KOPT-K1 (cell line): ENCODE measurements around the gene NANOS2.
"Not testable (repeated sequence)": the region's sequence is repeated elsewhere in the genome, so short reads cannot be mapped to it uniquely, and the experiment has no call there.

Source experiments
- H3K27ac ChIP-seq: fragments of 200-600 bp; sonication (generic); 2 replicates; pipeline ENCODE4 v1.5.1; 2016; ENCODE audit warnings: antibody characterized with exemption, mild to moderate bottlenecking, low read depth, low read length; ENCODE audit not compliant: poor library complexity, severe bottlenecking
- H3K36me3 ChIP-seq: fragments of 200-600 bp; sonication (generic); 2 replicates; pipeline ENCODE4 v1.5.1; 2017; ENCODE audit warnings: antibody characterized with exemption, mild to moderate bottlenecking, low read length, moderate library complexity; ENCODE audit not compliant: insufficient read depth
- H3K9me3 ChIP-seq: fragments of 200-600 bp; sonication (generic); 2 replicates; pipeline ENCODE4 v1.5.1; 2017; ENCODE audit warnings: antibody characterized with exemption, low read length, mild to moderate bottlenecking; ENCODE audit not compliant: insufficient read depth, poor library complexity, severe bottlenecking

The NANOS2 gene

DNA sequence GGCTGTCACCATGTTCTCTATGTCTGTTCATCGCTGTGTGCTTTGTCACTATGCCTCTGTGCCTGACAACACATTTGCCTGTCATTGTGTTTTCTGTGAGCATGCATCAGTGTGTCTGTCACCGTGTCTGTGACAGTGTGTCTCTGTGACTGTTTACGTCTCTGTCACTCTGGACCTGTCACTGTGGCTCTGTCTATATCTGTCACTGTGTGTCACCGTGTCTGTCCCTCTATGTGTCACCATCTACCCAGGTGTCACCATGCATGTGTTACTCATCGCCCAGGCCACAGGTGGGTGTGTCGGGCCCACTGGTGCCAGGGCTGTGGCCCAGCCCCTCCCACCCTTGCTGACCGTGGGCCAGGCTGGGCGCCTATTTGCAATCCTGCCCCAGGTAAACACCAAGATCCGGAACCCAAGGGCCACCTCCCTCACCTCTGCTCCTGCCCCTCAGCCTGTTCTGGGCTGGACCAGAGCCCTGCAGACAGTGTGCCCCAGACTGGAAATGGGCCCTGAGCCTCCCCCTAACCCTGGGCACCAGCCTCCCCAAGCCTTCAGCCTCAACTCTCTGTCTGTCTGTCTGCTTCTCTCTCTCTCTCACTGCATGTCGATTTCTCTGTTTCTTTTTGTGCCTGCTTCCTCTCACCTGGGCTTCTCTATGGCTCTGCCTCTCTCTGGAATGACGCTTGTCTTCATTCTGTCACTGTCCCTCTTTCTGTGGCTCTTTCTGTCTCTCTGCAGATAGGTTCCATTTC is 36.4 kb downstream of the NANOS2 start:
- no peak overlapping the region for H3K27ac ChIP-seq
- no peaks in the 10 kb centered on the region for H3K9me3 ChIP-seq
- H3K36me3 ChIP-seq, result peaks cover 7% of the 10 kb centered on the region; the same call in 1 of the 2 replicates

DNA sequence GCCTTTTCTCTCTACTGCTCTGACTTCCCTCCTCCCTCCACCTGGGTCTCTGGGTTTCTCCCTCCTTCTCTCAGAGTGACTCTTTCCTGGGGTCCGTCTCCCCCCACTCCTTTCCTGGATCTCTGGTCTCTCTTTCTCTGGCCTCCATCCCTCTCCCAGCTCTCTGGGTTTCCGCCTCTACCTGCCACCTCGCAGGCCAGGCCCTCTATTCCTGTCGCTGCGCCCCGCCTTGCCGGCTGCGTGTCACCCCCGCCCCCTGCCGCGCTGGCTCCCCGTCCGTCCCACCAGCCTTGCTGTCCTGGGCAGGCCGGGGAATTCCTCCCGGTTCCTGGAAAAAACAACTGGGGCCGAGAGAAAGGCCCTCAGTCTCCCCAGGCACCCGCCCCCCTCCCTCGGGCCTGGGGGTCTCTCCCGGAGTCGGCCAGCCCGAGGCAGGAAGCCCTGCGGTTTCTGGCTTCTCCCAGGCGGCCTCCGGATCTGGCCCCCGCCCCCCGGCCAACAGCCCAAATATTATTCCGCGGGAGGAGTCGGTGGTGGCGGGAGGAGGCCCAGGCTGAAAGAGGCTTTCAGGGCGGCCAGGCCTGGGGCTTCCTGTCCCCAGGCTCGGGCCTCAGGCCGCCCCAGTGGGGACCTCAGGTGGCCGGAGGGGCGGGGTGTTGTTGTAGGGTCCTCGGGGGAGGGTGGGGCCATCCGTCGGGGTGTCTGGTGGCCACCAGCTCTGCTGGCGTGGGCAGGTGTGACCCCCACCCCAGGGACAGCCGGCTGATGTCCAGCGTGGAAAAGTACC is 38.0 kb downstream of the NANOS2 start:
- Histone ChIP-seq H3K36me3 (no peaks in the 10 kb centered on the region), H3K27ac (no peak overlapping the region), H3K9me3 (no peaks in the 10 kb centered on the region)

DNA sequence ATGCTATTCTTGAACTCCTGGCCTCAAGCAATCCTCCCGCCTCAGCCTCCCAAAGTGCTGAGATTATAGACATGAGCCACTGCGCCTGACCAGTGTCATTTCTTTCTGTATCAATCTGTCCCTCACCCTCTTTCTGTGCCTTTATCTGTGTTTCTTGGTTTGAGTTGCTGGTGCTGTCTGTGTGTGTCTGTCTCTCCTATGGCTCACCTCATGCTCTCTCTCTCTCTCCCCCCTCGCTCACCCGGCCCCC is 38.5 kb downstream of the NANOS2 start:
- H3K27ac ChIP-seq, result no peak overlapping the region
- no peaks in the 10 kb centered on the region for H3K36me3 ChIP-seq
- no peaks in the 10 kb centered on the region for H3K9me3 ChIP-seq

DNA sequence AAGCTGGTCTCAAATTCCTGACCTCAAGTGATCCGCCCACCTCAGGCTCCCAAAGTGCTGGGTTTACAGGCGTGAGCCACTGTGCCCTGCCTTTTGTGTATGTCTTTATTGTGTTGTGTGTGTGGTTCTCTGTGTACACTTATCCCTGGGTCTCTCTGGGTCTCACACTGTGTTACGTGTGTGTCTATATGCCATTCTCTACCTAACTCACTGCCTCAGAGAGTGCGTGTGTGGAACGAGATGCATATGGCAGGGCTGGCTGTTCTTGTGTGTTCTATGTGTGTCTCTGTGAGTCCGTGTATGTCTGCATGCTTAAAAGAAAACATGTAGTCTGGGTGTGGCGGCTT is 40.0 kb downstream of the NANOS2 start:
- Histone ChIP-seq H3K36me3 (no peaks in the 10 kb centered on the region), H3K9me3 (no peaks in the 10 kb centered on the region), H3K27ac (no peak overlapping the region)

DNA sequence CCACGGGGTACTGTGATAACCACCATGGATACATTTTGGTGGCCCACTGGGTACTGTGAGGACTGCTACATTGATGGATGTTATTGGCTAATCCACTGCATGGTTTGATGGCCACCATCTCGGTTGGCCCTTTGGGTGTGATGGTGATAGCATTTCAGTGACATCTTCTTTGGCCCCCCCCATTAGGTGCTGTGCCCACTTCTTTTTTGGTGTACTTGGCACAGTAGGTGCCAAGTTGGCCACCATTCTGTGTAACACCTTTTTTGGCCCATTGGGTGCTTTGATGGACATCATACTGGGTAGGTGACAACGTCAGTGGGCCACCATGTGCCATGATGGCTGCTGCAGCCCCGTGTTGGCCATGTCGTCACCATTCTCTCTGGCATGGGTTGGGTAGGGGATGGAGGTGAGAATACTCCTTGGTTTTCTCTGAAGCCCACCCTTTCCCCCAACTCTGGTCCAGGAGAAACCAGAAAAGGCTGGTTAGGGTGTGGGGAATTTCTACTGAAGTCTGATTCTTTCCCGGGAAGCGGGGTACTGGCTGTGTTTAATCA is 41.3 kb downstream of the NANOS2 start:
- H3K27ac ChIP-seq, result no peak overlapping the region
- no peaks in the 10 kb centered on the region for H3K9me3 ChIP-seq
- no peaks in the 10 kb centered on the region for H3K36me3 ChIP-seq

DNA sequence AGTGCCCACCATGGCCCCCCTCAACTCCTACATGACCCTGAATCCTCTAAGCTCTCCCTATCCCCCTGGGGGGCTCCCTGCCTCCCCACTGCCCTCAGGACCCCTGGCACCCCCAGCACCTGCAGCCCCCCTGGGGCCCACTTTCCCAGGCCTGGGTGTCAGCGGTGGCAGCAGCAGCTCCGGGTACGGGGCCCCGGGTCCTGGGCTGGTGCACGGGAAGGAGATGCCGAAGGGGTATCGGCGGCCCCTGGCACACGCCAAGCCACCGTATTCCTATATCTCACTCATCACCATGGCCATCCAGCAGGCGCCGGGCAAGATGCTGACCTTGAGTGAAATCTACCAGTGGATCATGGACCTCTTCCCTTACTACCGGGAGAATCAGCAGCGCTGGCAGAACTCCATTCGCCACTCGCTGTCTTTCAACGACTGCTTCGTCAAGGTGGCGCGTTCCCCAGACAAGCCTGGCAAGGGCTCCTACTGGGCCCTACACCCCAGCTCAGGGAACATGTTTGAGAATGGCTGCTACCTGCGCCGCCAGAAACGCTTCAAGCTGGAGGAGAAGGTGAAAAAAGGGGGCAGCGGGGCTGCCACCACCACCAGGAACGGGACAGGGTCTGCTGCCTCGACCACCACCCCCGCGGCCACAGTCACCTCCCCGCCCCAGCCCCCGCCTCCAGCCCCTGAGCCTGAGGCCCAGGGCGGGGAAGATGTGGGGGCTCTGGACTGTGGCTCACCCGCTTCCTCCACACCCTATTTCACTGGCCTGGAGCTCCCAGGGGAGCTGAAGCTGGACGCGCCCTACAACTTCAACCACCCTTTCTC is 42.3 kb downstream of the NANOS2 start:
- Histone ChIP-seq H3K27ac (no peak overlapping the region), H3K36me3 (no peaks in the 10 kb centered on the region), H3K9me3 (no peaks in the 10 kb centered on the region)

DNA sequence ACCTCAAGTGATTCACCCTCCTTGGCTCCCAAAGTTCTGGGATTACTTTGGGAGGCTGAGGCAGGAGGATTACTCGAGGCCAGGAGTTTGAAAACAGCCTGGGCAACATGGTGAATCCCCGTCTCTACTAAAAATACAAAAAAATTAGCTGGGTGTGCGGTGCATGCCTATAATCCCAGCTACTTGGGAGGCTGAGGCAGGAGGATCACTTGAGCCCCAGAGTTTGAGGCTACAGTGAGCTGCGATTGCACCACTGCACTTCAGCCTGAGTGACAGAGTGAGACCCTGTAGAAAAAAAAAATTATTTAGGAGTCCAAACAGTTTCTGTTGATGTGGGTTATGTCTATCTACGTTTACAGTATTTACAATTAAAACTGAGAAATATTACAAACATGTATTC is 43.8 kb downstream of the NANOS2 start:
- H3K9me3 ChIP-seq, result no peaks in the 10 kb centered on the region
- H3K36me3 ChIP-seq, result no peaks in the 10 kb centered on the region
- H3K27ac ChIP-seq, result no peak overlapping the region

DNA sequence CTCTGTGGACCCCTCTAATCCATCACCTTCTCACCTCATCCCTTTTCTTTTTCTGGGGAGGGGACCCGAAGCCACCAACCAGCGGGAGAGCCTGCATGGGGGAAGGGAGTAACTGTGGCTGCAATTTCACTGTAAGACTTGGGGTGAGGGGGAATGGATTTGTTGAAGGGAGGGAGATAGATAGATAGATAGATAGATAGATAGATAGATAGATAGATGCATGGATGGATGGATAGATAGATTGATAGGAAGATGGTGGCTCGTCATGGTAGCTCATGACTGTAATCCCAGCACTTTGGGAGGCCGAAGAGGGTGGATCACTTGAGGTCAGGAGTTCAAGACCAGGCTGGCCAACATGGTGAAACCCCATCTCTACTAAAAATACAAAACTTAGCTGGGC is 47.3 kb downstream of the NANOS2 start:
- H3K36me3 ChIP-seq, H3K27ac ChIP-seq, H3K9me3 ChIP-seq: not testable (repeated sequence)

DNA sequence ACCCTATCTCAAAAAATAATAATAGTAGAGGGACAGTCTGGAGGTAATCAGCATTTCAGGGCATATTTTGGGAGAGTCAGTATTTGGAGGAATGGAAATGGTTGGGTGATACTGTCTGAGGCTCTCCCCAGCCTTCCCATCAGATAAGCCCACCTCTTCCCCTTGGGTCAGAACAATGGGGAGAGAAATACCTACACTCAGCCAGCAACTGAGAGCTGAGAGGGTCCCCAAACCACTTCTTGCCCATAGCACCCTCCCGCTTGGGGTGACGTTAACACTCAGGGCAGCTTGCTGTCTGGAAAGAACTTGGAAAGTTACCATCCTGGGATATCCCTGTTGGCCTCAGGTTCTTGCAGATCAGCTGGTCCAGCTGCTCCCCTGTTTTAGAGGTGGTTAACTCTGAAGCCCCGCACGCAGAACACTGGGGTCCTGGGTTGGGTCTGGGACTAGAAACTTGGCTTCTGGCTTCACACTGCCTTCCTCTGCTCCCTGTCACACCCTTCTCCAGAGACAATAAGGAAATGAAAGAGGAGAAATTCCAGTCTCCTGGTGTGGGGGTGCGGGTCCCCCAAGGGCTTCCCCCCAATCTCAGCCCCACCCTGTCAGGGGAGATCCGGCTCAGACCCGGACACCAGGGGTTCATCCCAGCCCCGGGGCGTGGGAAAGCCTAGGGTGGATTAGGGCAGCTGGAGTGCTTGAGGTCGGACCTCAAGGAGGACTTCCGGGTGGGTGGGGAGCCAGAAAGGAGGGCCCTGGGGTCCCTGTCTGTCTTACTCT is 48.0 kb downstream of the NANOS2 start:
- Histone ChIP-seq H3K36me3 (no peaks in the 10 kb centered on the region), H3K27ac (no peak overlapping the region), H3K9me3 (no peaks in the 10 kb centered on the region)

DNA sequence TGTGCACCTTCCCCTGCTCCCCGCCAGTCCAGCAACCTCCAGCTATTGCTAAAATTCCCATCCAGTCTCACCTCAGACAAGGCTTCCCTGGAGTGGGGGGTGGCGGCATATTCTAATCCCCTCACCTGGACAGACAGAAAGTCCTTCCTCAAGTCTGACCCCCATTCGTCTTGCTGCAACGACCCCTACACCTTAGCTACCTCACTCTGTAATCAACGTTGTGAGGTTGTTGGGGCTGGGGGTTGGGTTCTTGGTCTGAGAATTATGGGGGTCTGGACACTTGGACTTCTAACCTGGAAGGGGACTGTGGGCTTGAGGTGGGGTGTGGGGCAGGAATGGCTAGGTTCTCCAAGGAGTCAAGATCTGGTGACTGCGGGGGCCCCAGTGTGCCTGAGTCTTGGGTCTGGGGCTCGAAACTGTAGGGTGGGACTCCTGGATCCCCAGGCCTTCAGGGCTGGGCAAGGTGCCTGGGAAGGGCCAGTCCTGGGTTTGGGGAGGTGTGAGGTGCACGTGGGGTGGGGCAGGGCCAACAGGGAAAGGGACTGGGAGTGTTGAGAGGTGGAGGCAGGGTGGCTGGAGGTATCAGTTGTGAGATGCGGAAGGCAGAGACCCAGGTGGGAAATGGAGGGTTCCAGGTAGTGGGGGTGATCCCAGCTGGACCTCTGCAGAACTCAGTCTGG is 49.2 kb downstream of the NANOS2 start:
- H3K9me3 ChIP-seq, result no peaks in the 10 kb centered on the region
- peaks cover 10% of the 10 kb centered on the region; the same call in 1 of the 2 replicates for H3K36me3 ChIP-seq
- H3K27ac ChIP-seq, result no peak overlapping the region

DNA sequence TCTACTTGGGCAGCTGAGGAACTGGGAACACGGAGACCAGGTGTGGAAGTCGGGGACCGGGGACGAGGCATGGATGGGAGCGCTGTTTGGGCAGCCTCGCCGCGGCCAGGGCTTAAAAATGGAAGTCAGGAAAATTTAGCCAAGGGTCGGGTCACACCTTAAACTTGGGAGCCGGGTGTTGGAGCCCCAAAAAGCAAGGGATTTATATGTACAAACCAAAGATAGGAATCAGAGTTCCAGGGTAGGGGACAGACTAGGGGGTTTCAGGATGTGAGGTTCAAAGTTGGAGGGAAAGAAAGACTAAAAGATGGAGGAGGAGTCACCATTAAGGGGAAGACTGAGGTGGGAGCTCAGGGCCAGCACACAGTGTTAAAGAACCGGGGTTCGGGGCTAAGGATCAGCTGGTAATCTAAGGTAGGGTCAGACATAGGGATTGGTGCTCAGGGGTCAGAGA is 49.9 kb downstream of the NANOS2 start:
- Histone ChIP-seq H3K9me3 (no peaks in the 10 kb centered on the region), H3K27ac (no peak overlapping the region), H3K36me3 (peaks cover 16% of the 10 kb centered on the region)

DNA sequence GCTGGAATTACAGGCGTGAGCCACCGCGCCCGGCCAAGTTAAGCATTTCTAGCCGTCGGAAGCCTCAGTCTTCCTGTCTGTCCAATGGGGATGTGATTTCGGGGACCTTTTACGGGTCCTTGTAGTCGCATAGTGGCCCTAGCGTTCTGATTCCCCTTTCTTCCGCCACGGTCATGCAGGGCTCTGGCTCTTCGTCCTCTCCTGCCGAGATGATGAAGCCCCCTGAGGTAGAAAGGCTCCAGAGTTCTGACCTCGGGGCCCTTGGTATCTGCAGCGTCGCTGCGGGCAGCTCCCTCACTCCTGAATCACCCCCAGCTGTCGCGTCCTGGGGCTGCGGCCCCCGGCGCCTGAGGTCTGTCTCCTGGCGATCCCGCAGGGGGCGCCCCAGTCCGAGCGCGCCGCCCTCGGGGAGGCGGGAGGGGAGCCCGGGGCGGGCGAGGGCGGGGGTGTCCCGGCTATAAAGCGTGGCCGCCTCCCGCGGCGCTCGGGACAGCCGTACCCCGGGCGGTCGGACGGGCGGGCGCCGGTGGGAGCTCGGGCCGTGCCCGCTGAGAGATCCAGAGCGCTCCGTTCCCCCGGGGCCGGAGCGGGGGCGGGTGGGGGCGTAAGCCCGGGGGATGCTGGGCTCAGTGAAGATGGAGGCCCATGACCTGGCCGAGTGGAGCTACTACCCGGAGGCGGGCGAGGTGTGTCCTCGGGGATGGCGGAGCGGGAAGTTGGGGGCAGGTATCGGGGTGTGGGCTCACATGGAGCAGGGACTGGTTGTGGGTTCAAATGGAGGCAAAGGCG is 50.5 kb downstream of the NANOS2 start, which contains the start of gene FOXA3:
Gene FOXA3 (plus strand): TSS at position 487 of the 789 bp plus-strand sequence. CDS start 131 bp downstream, at position 618.
- Histone ChIP-seq H3K36me3 (peaks cover 23% of the 10 kb centered on the region), H3K27ac (no peak within 1 kb of the TSS), H3K9me3 (no peaks in the 10 kb centered on the region)

DNA sequence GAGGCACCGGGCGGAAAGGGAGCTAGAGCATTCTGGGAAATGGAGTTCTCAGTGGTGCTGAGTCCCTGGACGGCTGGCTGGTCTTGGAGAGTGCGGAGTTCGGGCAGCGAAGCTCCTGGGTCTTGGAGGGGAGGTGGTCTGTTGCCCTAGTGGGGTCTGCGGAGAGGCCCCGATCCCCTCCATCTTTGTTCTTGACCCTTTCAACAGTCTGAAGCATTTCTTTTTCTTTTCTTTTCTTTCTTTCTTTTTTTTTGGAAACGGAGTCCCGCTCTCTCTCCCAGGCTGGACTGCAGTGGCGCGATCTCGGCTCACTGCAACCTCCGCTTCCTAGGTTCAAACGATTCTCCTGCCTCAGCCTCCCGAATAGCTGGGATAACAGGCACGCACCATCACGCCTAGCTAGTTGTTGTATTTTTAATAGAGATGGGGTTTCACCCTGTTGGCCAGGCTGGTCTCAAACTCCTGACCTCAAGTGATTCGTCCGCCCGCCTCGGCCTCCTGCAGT is 51.2 kb downstream of the NANOS2 start:
- peaks cover 29% of the 10 kb centered on the region for H3K36me3 ChIP-seq
- no peak overlapping the region for H3K27ac ChIP-seq
- H3K9me3 ChIP-seq, result no peaks in the 10 kb centered on the region
